B cell (primary cell): ENCODE results near the gene CDCA7L. TPM values are rescaled to one million over a fixed set of nuclear protein-coding genes. Genes with fewer than 3 reads are reported as not detected.

Source experiments
- ATAC-seq: fragments of 200-7000 bp; cut with Tn5 transposase; one replicate; pipeline ENCODE4 v1.10.0; 2021; ENCODE audit warnings: low read depth, mild to moderate bottlenecking, moderate number of reproducible peaks, moderate library complexity
- CTCF ChIA-PET: fragments of 350-600 bp; sonication (Branson Sonifier 250); formaldehyde crosslinking; loops from one replicate; lab custom pipeline; 2021; ENCODE audit warnings: antibody characterized with exemption, inconsistent platforms; lab: Charles Lee
- POLR2A ChIA-PET: fragments of 350-600 bp; sonication (Branson Sonifier 250); formaldehyde crosslinking; loops from one replicate; lab custom pipeline; 2021; ENCODE audit warnings: antibody characterized with exemption; lab: Charles Lee
- DNase-seq: peaks from one replicate; pipeline ENCODE4 v3.0.0; 2013
- H2AFZ ChIP-seq: 2 replicates; pipeline ENCODE4 v1.6.1; 2012; ENCODE audit warnings: mild to moderate bottlenecking, low read depth, low read length; ENCODE audit not compliant: insufficient read depth, poor library complexity, severe bottlenecking
- H3K27ac ChIP-seq, 2 donors: 1 replicate in 1 of 2; 2 replicates in 1 of 2; pipeline ENCODE4 v1.5.1; 2012 to 2013; ENCODE audit warnings: low read length in 2 of 2, mild to moderate bottlenecking in 2 of 2, moderate library complexity in 1 of 2
- H3K27me3 ChIP-seq, 4 experiments: fragments of 200-600 bp in 1 of 4; sonication (generic) in 1 of 4; replicated peaks in 1 of 4; 1 replicate in 2 of 4; 2 replicates in 2 of 4; pipeline versions ENCODE4 v1.6.1 to v1.7.0; 2013 to 2016; ENCODE audit warnings: low read length in 3 of 4, mild to moderate bottlenecking in 2 of 4, mixed read lengths in 1 of 4, moderate library complexity in 1 of 4; ENCODE audit not compliant: insufficient read depth in 4 of 4, control insufficient read depth in 3 of 4; ENCODE audit errors: control extremely low read depth in 1 of 4
- H3K36me3 ChIP-seq, 2 experiments: replicated peaks in 1 of 2; 1 replicate in 1 of 2; 2 replicates in 1 of 2; pipeline versions ENCODE4 v1.6.1 to v1.7.1; 2013; ENCODE audit warnings: low read length in 1 of 2; ENCODE audit not compliant: insufficient read depth in 2 of 2, control insufficient read depth in 1 of 2; ENCODE audit errors: control extremely low read depth in 1 of 2, extremely low read depth in 1 of 2
- H3K4me1 ChIP-seq, 2 donors: fragments of 200-600 bp in 1 of 2; sonication (generic) in 1 of 2; 1 replicate in 1 of 2; 2 replicates in 1 of 2; pipeline versions ENCODE4 v1.5.1 to v1.6.1; 2013 to 2017; ENCODE audit warnings: low read length in 2 of 2; ENCODE audit not compliant: control insufficient read depth in 2 of 2, insufficient read depth in 2 of 2
- H3K4me2 ChIP-seq: replicated peaks from 2 replicates; pipeline ENCODE3; 2012; ENCODE audit warnings: mild to moderate bottlenecking, low read depth, low read length; ENCODE audit not compliant: poor library complexity, severe bottlenecking
- H3K4me3 ChIP-seq, 5 experiments: fragments of 200-600 bp in 1 of 5; sonication (generic) in 1 of 5; 1 replicate in 3 of 5; 2 replicates in 2 of 5; pipeline versions ENCODE4 v1.5.1 to v1.7.0; 2011 to 2016; ENCODE audit warnings: low read length in 4 of 5, mild to moderate bottlenecking in 4 of 5, low read depth in 2 of 5, control low read depth in 1 of 5, moderate library complexity in 1 of 5; ENCODE audit not compliant: insufficient read depth in 1 of 5; ENCODE audit errors: control extremely low read depth in 1 of 5, extremely low read depth in 1 of 5
- H3K79me2 ChIP-seq: fragments of 200-600 bp; sonication (generic); one replicate; pipeline ENCODE4 v1.6.0; 2016; ENCODE audit warnings: low read length; ENCODE audit not compliant: control insufficient read depth, insufficient read depth
- H3K9ac ChIP-seq: fragments of 200-600 bp; sonication (generic); 2 replicates; pipeline ENCODE4 v1.6.1; 2017; ENCODE audit warnings: mild to moderate bottlenecking, low read length, moderate library complexity
- H3K9me3 ChIP-seq, 3 donors: one replicate each; pipeline versions ENCODE4 v1.6.1 to v1.7.1; 2013; ENCODE audit warnings: low read length in 2 of 3; ENCODE audit not compliant: control insufficient read depth in 2 of 3, insufficient read depth in 1 of 3; ENCODE audit errors: control extremely low read depth in 1 of 3
- H4K20me1 ChIP-seq: 2 replicates; pipeline ENCODE4 v1.6.0; 2012; ENCODE audit warnings: mild to moderate bottlenecking, low read length; ENCODE audit not compliant: insufficient read depth, control insufficient read depth, poor library complexity, severe bottlenecking
- H3K27ac Mint-ChIP-seq: one replicate; pipeline ENCODE4 v1.8.0; 2021; ENCODE audit warnings: mixed read lengths
- H3K27me3 Mint-ChIP-seq: one replicate; pipeline ENCODE4 v1.8.0; 2021; ENCODE audit warnings: mixed read lengths
- H3K4me1 Mint-ChIP-seq: one replicate; pipeline ENCODE4 v1.8.0; 2021; ENCODE audit warnings: mixed read lengths
- H3K4me3 Mint-ChIP-seq: one replicate; pipeline ENCODE4 v1.8.0; 2021; ENCODE audit warnings: mixed read lengths
- H3K9me3 Mint-ChIP-seq: one replicate; pipeline ENCODE4 v1.8.0; 2022; ENCODE audit warnings: mixed read lengths; ENCODE audit not compliant: insufficient read depth
- CTCF ChIP-seq: fragments of 200-600 bp; IDR thresholded peaks from one replicate; pipeline ENCODE4 v1.8.0; 2022; ENCODE audit warnings: antibody characterized with exemption, mild to moderate bottlenecking
- EZH2 ChIP-seq: IDR thresholded peaks from 2 replicates; pipeline ENCODE4 v1.6.1; 2012; ENCODE audit warnings: borderline replicate concordance, low read depth, mild to moderate bottlenecking, moderate library complexity, low read length; ENCODE audit not compliant: insufficient read depth, poor library complexity, severe bottlenecking
- whole genome bisulfite sequencing: methylation state at CpG from one replicate; pipeline ENCODE4 v1.1.5; 2013; ENCODE audit warnings: missing lambda C conversion rate; ENCODE audit not compliant: insufficient coverage; 5-methylcytosine and 5-hydroxymethylcytosine counted together
- intact Hi-C: fragments of 100-400 bp; cut with micrococcal nuclease; formaldehyde crosslinking; loops from one replicate; pipeline ENCODE4 v1.10.0; 2022
- polyA plus RNA-seq: library from polyadenylated mRNA; depleted of rRNA; stranded (reverse); fragments of >200 nt; gene quantifications from 2 replicates; pipeline ENCODE4 v1.2.3, GENCODE V29; 2012
- total RNA-seq, 2 donors: library from RNA; stranded (reverse); fragments of 120-200 nt in 1 of 2; gene quantifications; 1 replicate in 1 of 2; 2 replicates in 1 of 2; pipeline versions ENCODE4 v1.2.3 to v1.2.4, GENCODE V29; 2013 to 2022

The CDCA7L gene
- total and polyA plus RNA-seq, 2 donors (not counting 1 experiment from before 2014, with no cell fraction given) = 84.0 to 129 TPM

- Histone ChIP-seq H3K27me3 (no peaks in the 10 kb centered on the region), H3K9me3 (no peaks in the 10 kb centered on the region), H3K79me2 (peaks cover 96% of the 10 kb centered on the region), H3K27ac (peak overlapping the region in 1 of 2 donors; percentile 23), H3K4me2 (no peak overlapping the region), H3K4me3 (no peak overlapping the region), H3K4me1 (peaks cover 33 to 51% of the 10 kb centered on the region in 2 donors), H3K36me3 (peaks cover 0 to 44% of the 10 kb centered on the region in 2 experiments), H2AFZ (no peak overlapping the region), H4K20me1 (peaks cover 81% of the 10 kb centered on the region), H3K9ac (no peak overlapping the region)
- CTCF ChIA-PET = no interaction called here
- Mint-ChIP-seq H3K27ac (peak overlapping the region; percentile 46), H3K4me3 (no peak overlapping the region), H3K4me1 (peaks cover 64% of the 10 kb centered on the region), H3K9me3 (no peaks in the 10 kb centered on the region), H3K27me3 (no peaks in the 10 kb centered on the region)
- 20% methylated on average over 1 of the region's 5 CpGs for WGBS
- POLR2A ChIA-PET = no interaction called here
- intact Hi-C loops = loop anchor here (5.0 kb wide), 1 partner anchor 86 kb away; no protein-coding TSS in a partner anchor
- ATAC-seq (no peak), DNase-seq (no peak)
- TF ChIP-seq CTCF (no peak), EZH2 (no peak)
Observed at GRCh38 chr7:21916629-21917028, 29.1 kb downstream of the CDCA7L start.

GRCh38 chr7:21916176-21916575, 29.5 kb downstream of the CDCA7L start:
- H3K36me3 ChIP-seq = peaks cover 0 to 49% of the 10 kb centered on the region in 2 experiments
- 100% methylated on average over 6 of the region's 7 CpGs for WGBS
- peaks cover 62% of the 10 kb centered on the region for H3K4me1 Mint-ChIP-seq
- no peak overlapping the region for H2AFZ ChIP-seq
- H3K9me3 ChIP-seq = no peaks in the 10 kb centered on the region
- H3K79me2 ChIP-seq = peaks cover 96% of the 10 kb centered on the region
- intact Hi-C loops = loop anchor here (5.0 kb wide), 1 partner anchor 86 kb away; no protein-coding TSS in a partner anchor
- H3K27me3 Mint-ChIP-seq = no peaks in the 10 kb centered on the region
- no peak overlapping the region for H3K27ac Mint-ChIP-seq
- TF ChIP-seq EZH2 (no peak), CTCF (no peak)
- no peaks in the 10 kb centered on the region for H3K27me3 ChIP-seq
- H3K4me2 ChIP-seq = no peak overlapping the region
- ChIA-PET CTCF (no interaction called here), POLR2A (no interaction called here)
- H3K27ac ChIP-seq = no peak overlapping the region
- DNase-seq = no peak
- no peak overlapping the region for H3K9ac ChIP-seq
- H3K4me3 ChIP-seq = no peak overlapping the region
- peaks cover 77% of the 10 kb centered on the region for H4K20me1 ChIP-seq
- H3K4me3 Mint-ChIP-seq = no peak overlapping the region
- H3K4me1 ChIP-seq = peaks cover 33 to 49% of the 10 kb centered on the region in 2 donors
- ATAC-seq = no peak
- no peaks in the 10 kb centered on the region for H3K9me3 Mint-ChIP-seq
